ENCODE data around the gene IGFBP4. TPM values are rescaled to one million over a fixed set of nuclear protein-coding genes. Genes with fewer than 3 reads are reported as not detected.

IGFBP4 gene
- total and polyA plus RNA-seq, 12 donors: 65.1 to 301 (median 128) TPM

DNA sequence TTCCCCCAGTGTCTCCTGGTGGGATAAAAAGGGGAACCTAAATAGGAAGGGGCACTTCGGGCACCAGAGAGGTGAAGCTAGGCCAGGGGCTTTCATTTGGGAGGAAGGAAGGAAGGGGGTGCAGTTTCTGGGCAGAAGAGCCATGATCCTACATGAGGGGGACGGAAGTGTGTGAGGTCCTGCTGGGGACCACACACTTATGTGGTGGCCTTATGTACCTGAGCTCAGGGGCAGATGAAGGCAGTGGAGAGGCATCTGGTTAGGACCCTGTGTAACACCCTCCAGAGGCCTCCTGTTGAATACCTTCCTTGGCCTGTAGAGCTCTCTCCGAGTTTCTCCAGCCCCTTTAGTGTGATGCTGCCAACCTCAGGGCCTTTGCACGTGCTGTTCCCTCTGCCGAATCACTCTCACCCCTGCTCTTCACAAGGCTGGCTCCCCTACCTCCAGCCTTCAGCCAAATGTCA lies 21.2 kb downstream of the IGFBP4 start:
- Histone ChIP-seq H3K27ac (no peak overlapping the region), H3K9me3 (no peaks in the 10 kb centered on the region), H3K4me1 (peaks cover under 1 to 43% (median 23%) of the 10 kb centered on the region in 9 donors), H3K36me3 (no peaks in the 10 kb centered on the region), H3K4me3 (no peak overlapping the region), H3K27me3 (peaks cover 0 to 6% (median 0%) of the 10 kb centered on the region in 7 donors)
- intact Hi-C loops (cut with DNase I): no loop called here
- TF ChIP-seq CTCF (IDR thresholded peaks at IDR 0.05): no peak
- ATAC-seq (no peak), DNase-seq (no peak)
- 91 to 92% methylated on average over 5 of the region's 5 CpGs for WGBS, 2 donors

GRCh38 chr17:40466298-40466971 lies 23.2 kb downstream of the IGFBP4 start:
- 84 to 89% methylated on average over 11 of the region's 11 CpGs for WGBS, 2 donors
- intact Hi-C loops (cut with DNase I): no loop called here
- TF ChIP-seq CTCF (IDR thresholded peaks at IDR 0.05): no peak
- H3K27me3 ChIP-seq: peaks cover 0 to 6% (median 0%) of the 10 kb centered on the region in 7 donors
- no peaks in the 10 kb centered on the region for H3K9me3 ChIP-seq
- no peak for DNase-seq
- H3K27ac ChIP-seq: no peak overlapping the region
- no peak overlapping the region for H3K4me3 ChIP-seq
- H3K36me3 ChIP-seq: no peaks in the 10 kb centered on the region
- peaks cover 0 to 23% (median 17%) of the 10 kb centered on the region in 9 donors for H3K4me1 ChIP-seq
- ATAC-seq: no peak

- peaks cover 0 to 13% (median 9%) of the 10 kb centered on the region in 9 donors for H3K4me1 ChIP-seq
- H3K27ac ChIP-seq: no peak overlapping the region
- no peak for TF ChIP-seq CTCF (IDR thresholded peaks at IDR 0.05)
- H3K4me3 ChIP-seq: no peak overlapping the region
- H3K9me3 ChIP-seq: no peaks in the 10 kb centered on the region
- intact Hi-C loops (cut with DNase I): no loop called here
- no peaks in the 10 kb centered on the region for H3K36me3 ChIP-seq
- WGBS, 2 donors: 75 to 89% methylated on average over 2 of the region's 2 CpGs
- peaks cover 0 to 6% (median 0%) of the 10 kb centered on the region in 7 donors for H3K27me3 ChIP-seq
- DNase-seq (no peak), ATAC-seq (no peak)
Observed at GRCh38 chr17:40467281-40467867, 24.1 kb downstream of the IGFBP4 start.

GRCh38 chr17:40468560-40468959 lies 25.3 kb downstream of the IGFBP4 start:
- Histone ChIP-seq H3K27me3 (peaks cover 0 to 6% (median 0%) of the 10 kb centered on the region in 7 donors), H3K36me3 (no peaks in the 10 kb centered on the region), H3K4me3 (no peak overlapping the region), H3K27ac (no peak overlapping the region), H3K4me1 (peaks cover 0 to 1% (median 0%) of the 10 kb centered on the region in 9 donors), H3K9me3 (no peaks in the 10 kb centered on the region)
- 96 to 98% methylated on average over 7 of the region's 7 CpGs for WGBS, 2 donors
- no peak for TF ChIP-seq CTCF (IDR thresholded peaks at IDR 0.05)
- intact Hi-C loops (cut with DNase I): no loop called here
- DNase-seq (no peak), ATAC-seq (no peak)
